Liver (tissue), 3 donors: Measurements from ENCODE around the gene KNOP1.

Experiments
- GABPA ChIP-seq, 2 donors: IDR thresholded peaks in 1 of 2; conservative IDR thresholded peaks in 1 of 2; 2 replicates each; pipeline ENCODE4 v1.6.1; 2016; ENCODE audit warnings: antibody characterized with exemption in 2 of 2, mild to moderate bottlenecking in 1 of 2, moderate library complexity in 1 of 2
- HNF4A ChIP-seq, 2 donors: conservative IDR thresholded peaks; 2 replicates each; pipeline ENCODE4 v1.6.1; 2016; ENCODE audit warnings: antibody characterized with exemption in 2 of 2, mild to moderate bottlenecking in 2 of 2
- HNF4G ChIP-seq: IDR thresholded peaks from 2 replicates; pipeline ENCODE4 v1.6.1; 2016; ENCODE audit warnings: antibody characterized with exemption
- JUND ChIP-seq, 2 donors: IDR thresholded peaks; 2 replicates each; pipeline ENCODE4 v1.6.1; 2016; ENCODE audit warnings: antibody characterized with exemption in 2 of 2
- RAD21 ChIP-seq, 2 donors: IDR thresholded peaks; 2 replicates each; pipeline ENCODE4 v1.6.1; 2016; ENCODE audit warnings: antibody characterized with exemption in 2 of 2, mild to moderate bottlenecking in 2 of 2
- SP1 ChIP-seq: IDR thresholded peaks from 2 replicates; pipeline ENCODE4 v1.6.1; 2018; ENCODE audit warnings: antibody characterized with exemption, mild to moderate bottlenecking
- YY1 ChIP-seq: IDR thresholded peaks from 2 replicates; pipeline ENCODE4 v1.6.1; 2016; ENCODE audit warnings: antibody characterized with exemption, mild to moderate bottlenecking
- TF ChIP-seq, protein P1 (sequence below): fragments of 150-350 bp; IDR thresholded peaks from 2 replicates; pipeline ENCODE4 v1.5.1; 2017; ENCODE audit warnings: improper control_type of control experiment, low read depth, low read length; ENCODE audit not compliant: missing input control
- TF ChIP-seq, protein P2 (sequence below): IDR thresholded peaks from 2 replicates; pipeline ENCODE4 v1.6.1; 2016; ENCODE audit warnings: antibody characterized with exemption
- TF ChIP-seq, protein P3 (sequence below): IDR thresholded peaks from 2 replicates; pipeline ENCODE4 v1.6.1; 2016; ENCODE audit warnings: antibody characterized with exemption
- TF ChIP-seq, protein P4 (sequence below): IDR thresholded peaks from 2 replicates; pipeline ENCODE4 v1.6.1; 2016; ENCODE audit warnings: antibody characterized with exemption, mild to moderate bottlenecking
- donor health status: healthy.
- donor health status: healthy.

DNA sequence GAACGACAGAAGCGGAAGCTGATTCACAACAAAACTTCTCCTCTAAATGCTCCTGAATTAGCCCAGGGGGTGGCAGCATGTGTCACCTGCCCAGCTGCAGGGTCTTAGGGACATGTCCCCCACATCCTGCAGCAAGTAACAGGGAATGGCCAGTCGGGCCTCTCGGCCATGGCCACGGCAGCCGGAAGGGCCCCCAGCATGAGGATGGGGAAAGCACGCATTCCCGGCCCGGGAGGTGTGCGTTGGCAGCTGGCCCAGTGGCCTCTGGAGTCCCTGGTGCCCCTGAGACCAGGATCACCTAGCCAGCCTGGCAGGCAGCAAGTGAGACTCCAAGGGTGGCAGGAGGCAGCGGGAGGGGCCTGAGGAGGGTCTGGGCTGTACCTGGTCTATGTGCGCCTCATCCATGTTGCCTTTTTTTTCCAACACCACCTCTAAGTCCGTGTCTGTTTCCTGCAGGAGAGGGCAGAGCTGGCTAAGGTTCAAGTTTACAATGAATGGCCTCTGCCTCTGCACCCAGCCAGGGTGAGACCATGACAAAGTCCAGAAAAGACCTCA lies 7.0 kb downstream of the KNOP1 start:
- TF ChIP-seq, protein P1, sequence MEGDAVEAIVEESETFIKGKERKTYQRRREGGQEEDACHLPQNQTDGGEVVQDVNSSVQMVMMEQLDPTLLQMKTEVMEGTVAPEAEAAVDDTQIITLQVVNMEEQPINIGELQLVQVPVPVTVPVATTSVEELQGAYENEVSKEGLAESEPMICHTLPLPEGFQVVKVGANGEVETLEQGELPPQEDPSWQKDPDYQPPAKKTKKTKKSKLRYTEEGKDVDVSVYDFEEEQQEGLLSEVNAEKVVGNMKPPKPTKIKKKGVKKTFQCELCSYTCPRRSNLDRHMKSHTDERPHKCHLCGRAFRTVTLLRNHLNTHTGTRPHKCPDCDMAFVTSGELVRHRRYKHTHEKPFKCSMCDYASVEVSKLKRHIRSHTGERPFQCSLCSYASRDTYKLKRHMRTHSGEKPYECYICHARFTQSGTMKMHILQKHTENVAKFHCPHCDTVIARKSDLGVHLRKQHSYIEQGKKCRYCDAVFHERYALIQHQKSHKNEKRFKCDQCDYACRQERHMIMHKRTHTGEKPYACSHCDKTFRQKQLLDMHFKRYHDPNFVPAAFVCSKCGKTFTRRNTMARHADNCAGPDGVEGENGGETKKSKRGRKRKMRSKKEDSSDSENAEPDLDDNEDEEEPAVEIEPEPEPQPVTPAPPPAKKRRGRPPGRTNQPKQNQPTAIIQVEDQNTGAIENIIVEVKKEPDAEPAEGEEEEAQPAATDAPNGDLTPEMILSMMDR: no peak
- TF ChIP-seq, protein P2, sequence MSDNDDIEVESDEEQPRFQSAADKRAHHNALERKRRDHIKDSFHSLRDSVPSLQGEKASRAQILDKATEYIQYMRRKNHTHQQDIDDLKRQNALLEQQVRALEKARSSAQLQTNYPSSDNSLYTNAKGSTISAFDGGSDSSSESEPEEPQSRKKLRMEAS: no peak
- TF ChIP-seq RAD21 (IDR thresholded peaks at IDR 0.05): no peak
- no peak for TF ChIP-seq HNF4A (conservative IDR thresholded peaks at IDR 0.05)
- no peak for TF ChIP-seq YY1
- TF ChIP-seq SP1: no peak
- TF ChIP-seq, protein P3, sequence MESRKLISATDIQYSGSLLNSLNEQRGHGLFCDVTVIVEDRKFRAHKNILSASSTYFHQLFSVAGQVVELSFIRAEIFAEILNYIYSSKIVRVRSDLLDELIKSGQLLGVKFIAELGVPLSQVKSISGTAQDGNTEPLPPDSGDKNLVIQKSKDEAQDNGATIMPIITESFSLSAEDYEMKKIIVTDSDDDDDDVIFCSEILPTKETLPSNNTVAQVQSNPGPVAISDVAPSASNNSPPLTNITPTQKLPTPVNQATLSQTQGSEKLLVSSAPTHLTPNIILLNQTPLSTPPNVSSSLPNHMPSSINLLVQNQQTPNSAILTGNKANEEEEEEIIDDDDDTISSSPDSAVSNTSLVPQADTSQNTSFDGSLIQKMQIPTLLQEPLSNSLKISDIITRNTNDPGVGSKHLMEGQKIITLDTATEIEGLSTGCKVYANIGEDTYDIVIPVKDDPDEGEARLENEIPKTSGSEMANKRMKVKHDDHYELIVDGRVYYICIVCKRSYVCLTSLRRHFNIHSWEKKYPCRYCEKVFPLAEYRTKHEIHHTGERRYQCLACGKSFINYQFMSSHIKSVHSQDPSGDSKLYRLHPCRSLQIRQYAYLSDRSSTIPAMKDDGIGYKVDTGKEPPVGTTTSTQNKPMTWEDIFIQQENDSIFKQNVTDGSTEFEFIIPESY: no peak
- no peak for TF ChIP-seq GABPA (IDR thresholded peaks at IDR 0.05 in 1 of 2, conservative IDR thresholded peaks at IDR 0.05 in 1 of 2)
- TF ChIP-seq, protein P4, sequence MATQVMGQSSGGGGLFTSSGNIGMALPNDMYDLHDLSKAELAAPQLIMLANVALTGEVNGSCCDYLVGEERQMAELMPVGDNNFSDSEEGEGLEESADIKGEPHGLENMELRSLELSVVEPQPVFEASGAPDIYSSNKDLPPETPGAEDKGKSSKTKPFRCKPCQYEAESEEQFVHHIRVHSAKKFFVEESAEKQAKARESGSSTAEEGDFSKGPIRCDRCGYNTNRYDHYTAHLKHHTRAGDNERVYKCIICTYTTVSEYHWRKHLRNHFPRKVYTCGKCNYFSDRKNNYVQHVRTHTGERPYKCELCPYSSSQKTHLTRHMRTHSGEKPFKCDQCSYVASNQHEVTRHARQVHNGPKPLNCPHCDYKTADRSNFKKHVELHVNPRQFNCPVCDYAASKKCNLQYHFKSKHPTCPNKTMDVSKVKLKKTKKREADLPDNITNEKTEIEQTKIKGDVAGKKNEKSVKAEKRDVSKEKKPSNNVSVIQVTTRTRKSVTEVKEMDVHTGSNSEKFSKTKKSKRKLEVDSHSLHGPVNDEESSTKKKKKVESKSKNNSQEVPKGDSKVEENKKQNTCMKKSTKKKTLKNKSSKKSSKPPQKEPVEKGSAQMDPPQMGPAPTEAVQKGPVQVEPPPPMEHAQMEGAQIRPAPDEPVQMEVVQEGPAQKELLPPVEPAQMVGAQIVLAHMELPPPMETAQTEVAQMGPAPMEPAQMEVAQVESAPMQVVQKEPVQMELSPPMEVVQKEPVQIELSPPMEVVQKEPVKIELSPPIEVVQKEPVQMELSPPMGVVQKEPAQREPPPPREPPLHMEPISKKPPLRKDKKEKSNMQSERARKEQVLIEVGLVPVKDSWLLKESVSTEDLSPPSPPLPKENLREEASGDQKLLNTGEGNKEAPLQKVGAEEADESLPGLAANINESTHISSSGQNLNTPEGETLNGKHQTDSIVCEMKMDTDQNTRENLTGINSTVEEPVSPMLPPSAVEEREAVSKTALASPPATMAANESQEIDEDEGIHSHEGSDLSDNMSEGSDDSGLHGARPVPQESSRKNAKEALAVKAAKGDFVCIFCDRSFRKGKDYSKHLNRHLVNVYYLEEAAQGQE: no peak
- TF ChIP-seq HNF4G: no peak
- no peak for TF ChIP-seq JUND (IDR thresholded peaks at IDR 0.05)
